ENCODE data around the gene RPL23. TPM values are rescaled to one million over a fixed set of nuclear protein-coding genes. Genes with fewer than 3 reads are reported as not detected.

RPL23 gene
- total RNA-seq, 6 donors from 2014 or later = 542 to 1,288 (median 1,062) TPM

GRCh38 chr17:38874505-38875400 is 21.2 kb upstream of the RPL23 start:
- Histone ChIP-seq H3K4me3 (peak overlapping the region in 1 of 4 donors; percentile 1), H3K36me3 (peaks cover 0 to 25% (median 7%) of the 10 kb centered on the region in 4 donors), H3K27ac (peak overlapping the region; percentile 27 to 99 (median 63)), H3K4me1 (peaks cover 73 to 84% (median 77%) of the 10 kb centered on the region in 4 donors), H3K9me3 (peaks cover 0 to 2% (median 0%) of the 10 kb centered on the region in 4 donors), H3K27me3 (no peaks in the 10 kb centered on the region)
- 46 to 64% methylated on average over 5 to 9 of the region's 10 CpGs for WGBS, 2 donors
- no peak for DNase-seq
- ATAC-seq (ENCODE audit: low FRiP score in 2 of 2) = no peak
- TF ChIP-seq EP300 (IDR thresholded peaks at IDR 0.05) (no peak), CTCF (IDR thresholded peaks at IDR 0.05) (no peak)

GRCh38 chr17:38873640-38874380 is 20.3 kb upstream of the RPL23 start:
- H3K4me3 ChIP-seq = peak overlapping the region in 1 of 4 donors; percentile 1
- TF ChIP-seq CTCF (IDR thresholded peaks at IDR 0.05) = no peak
- TF ChIP-seq POLR2AphosphoS5 (IDR thresholded peaks at IDR 0.05) = no peak
- TF ChIP-seq EP300 (IDR thresholded peaks at IDR 0.05) = no peak
- no peak for TF ChIP-seq POLR2A (IDR thresholded peaks at IDR 0.05)
- peaks cover 0 to 3% (median 0%) of the 10 kb centered on the region in 4 donors for H3K9me3 ChIP-seq
- no peak for ATAC-seq (ENCODE audit: low FRiP score in 2 of 2)
- H3K4me1 ChIP-seq = peaks cover 66 to 80% (median 70%) of the 10 kb centered on the region in 4 donors
- H3K27me3 ChIP-seq = no peaks in the 10 kb centered on the region
- DNase-seq = no peak
- H3K27ac ChIP-seq = peak overlapping the region; percentile 27 to 99 (median 60)
- peaks cover 0 to 17% (median 6%) of the 10 kb centered on the region in 4 donors for H3K36me3 ChIP-seq
- 57 to 59% methylated on average over 5 to 9 of the region's 9 CpGs for WGBS, 2 donors

GRCh38 chr17:38872671-38873385 is 19.3 kb upstream of the RPL23 start:
- peaks cover 63 to 80% (median 71%) of the 10 kb centered on the region in 4 donors for H3K4me1 ChIP-seq
- WGBS, 2 donors = 32 to 55% methylated on average over 7 to 9 of the region's 9 CpGs
- peaks cover 0 to 3% (median 0%) of the 10 kb centered on the region in 4 donors for H3K9me3 ChIP-seq
- no peak for TF ChIP-seq POLR2AphosphoS5 (IDR thresholded peaks at IDR 0.05)
- TF ChIP-seq POLR2A (IDR thresholded peaks at IDR 0.05) = no peak
- TF ChIP-seq CTCF (IDR thresholded peaks at IDR 0.05) = no peak
- TF ChIP-seq EP300 (IDR thresholded peaks at IDR 0.05) = no peak
- H3K4me3 ChIP-seq = peak overlapping the region in 1 of 4 donors; percentile 97
- H3K27ac ChIP-seq = peak overlapping the region; percentile 93 to 99 (median 98)
- DNase-seq = no peak
- peaks cover 0 to 7% (median under 1%) of the 10 kb centered on the region in 4 donors for H3K36me3 ChIP-seq
- H3K27me3 ChIP-seq = no peaks in the 10 kb centered on the region
- no peak for ATAC-seq (ENCODE audit: low FRiP score in 2 of 2)

- DNase-seq = peak in 1 of 2 donors; percentile 50
- Histone ChIP-seq H3K4me1 (peaks cover 55 to 76% (median 64%) of the 10 kb centered on the region in 4 donors), H3K9me3 (peaks cover 0 to 3% (median 0%) of the 10 kb centered on the region in 4 donors), H3K4me3 (peak overlapping the region; percentile 78 to 99 (median 97)), H3K27ac (peak overlapping the region; percentile 93 to 99 (median 98)), H3K27me3 (no peaks in the 10 kb centered on the region), H3K36me3 (peaks cover 0 to 5% (median 0%) of the 10 kb centered on the region in 4 donors)
- ATAC-seq (ENCODE audit: low FRiP score in 2 of 2) = no peak
- 10 to 25% methylated on average over 4 to 5 of the region's 5 CpGs for WGBS, 2 donors
- no peak for TF ChIP-seq POLR2A (IDR thresholded peaks at IDR 0.05)
- no peak for TF ChIP-seq EP300 (IDR thresholded peaks at IDR 0.05)
- TF ChIP-seq CTCF (IDR thresholded peaks at IDR 0.05) = no peak
- TF ChIP-seq POLR2AphosphoS5 (IDR thresholded peaks at IDR 0.05) = no peak
Observed at GRCh38 chr17:38872027-38872511, 18.5 kb upstream of the RPL23 start.
